WI38 (cell line): ENCODE data around the gene PLAC9.
"Not testable (repeated sequence)": the region's sequence is repeated elsewhere in the genome, so short reads cannot be mapped to it uniquely, and the experiment has no call there.

Experiments
- H3K4me3 ChIP-seq: 2 replicates; pipeline ENCODE4 v1.5.1; 2011; ENCODE audit warnings: low read depth, mild to moderate bottlenecking, control low read depth, low read length
- CTCF ChIP-seq: IDR thresholded peaks from 2 replicates; pipeline ENCODE4 v1.5.1; 2012; ENCODE audit warnings: low read depth, mild to moderate bottlenecking, control low read depth, low read length

PLAC9 gene

GRCh38 chr10:80132299-80133139, at the start of gene PLAC9:
Gene PLAC9 (plus strand): TSS chr10:80132730. CDS start chr10:80132763, 33 bp downstream.
- H3K4me3 ChIP-seq, result peak within 1 kb of the TSS; percentile 60
- TF ChIP-seq CTCF, result no peak

GRCh38 chr10:80090121-80090520, 42.4 kb upstream of the PLAC9 start:
- no peak for TF ChIP-seq CTCF
- no peak overlapping the region for H3K4me3 ChIP-seq

- H3K4me3 ChIP-seq, result no peak overlapping the region
- no peak for TF ChIP-seq CTCF
Observed at GRCh38 chr10:80094231-80094630, 38.3 kb upstream of the PLAC9 start.

GRCh38 chr10:80098272-80098671, 34.3 kb upstream of the PLAC9 start:
- H3K4me3 ChIP-seq, result not testable (repeated sequence)

GRCh38 chr10:80099295-80099694, 33.2 kb upstream of the PLAC9 start:
- not testable (repeated sequence) for H3K4me3 ChIP-seq

- no peak for TF ChIP-seq CTCF
- H3K4me3 ChIP-seq, result no peak overlapping the region
Observed at GRCh38 chr10:80100116-80100515, 32.4 kb upstream of the PLAC9 start.

- H3K4me3 ChIP-seq, result no peak overlapping the region
- TF ChIP-seq CTCF, result no peak
Observed at GRCh38 chr10:80100861-80101695, 31.5 kb upstream of the PLAC9 start.

GRCh38 chr10:80104066-80104926, 28.2 kb upstream of the PLAC9 start:
- H3K4me3 ChIP-seq, result no peak overlapping the region
- TF ChIP-seq CTCF, result no peak
